HL-60 (cell line): Measurements from ENCODE around the gene ZNF740.

Experiments
- DNase-seq, 2 experiments: peaks; one replicate each; pipeline ENCODE4 v3.0.0-alpha.2; 2010 to 2020; ENCODE audit warnings: low read depth in 1 of 2, low spot score in 1 of 2
- H3K27ac ChIP-seq: fragments of 250-450 bp; sonication (Bioruptor Pico); replicated peaks from 2 replicates; pipeline ENCODE4 v1.5.1; 2020; ENCODE audit warnings: mild to moderate bottlenecking, moderate library complexity
- H3K27me3 ChIP-seq: fragments of 250-450 bp; sonication (Bioruptor Pico); 2 replicates; pipeline ENCODE4 v1.5.1; 2021; ENCODE audit warnings: mild to moderate bottlenecking, moderate library complexity; ENCODE audit not compliant: insufficient read depth, poor library complexity, severe bottlenecking
- H3K4me3 ChIP-seq: replicated peaks from 2 replicates; pipeline ENCODE4 v1.5.1; 2011; ENCODE audit warnings: mild to moderate bottlenecking, control low read depth, low read length; ENCODE audit not compliant: insufficient read depth
- CTCF ChIP-seq: IDR thresholded peaks from one replicate; pipeline ENCODE4 v1.5.1; 2011; ENCODE audit warnings: low read length, control low read depth, inconsistent platforms; ENCODE audit not compliant: insufficient read depth
- GABPA ChIP-seq: IDR thresholded peaks from 2 replicates; pipeline ENCODE4 v1.6.1; 2012; ENCODE audit warnings: low read depth
- POLR2AphosphoS5 ChIP-seq: IDR thresholded peaks from 2 replicates; pipeline ENCODE4 v1.6.1; 2012; ENCODE audit warnings: low read depth
- REST ChIP-seq: IDR thresholded peaks from 2 replicates; pipeline ENCODE4 v1.6.1; 2012; ENCODE audit warnings: low read depth; ENCODE audit not compliant: insufficient replicate concordance
- SPI1 ChIP-seq: IDR thresholded peaks from 2 replicates; pipeline ENCODE4 v1.6.1; 2012; ENCODE audit warnings: low read depth, mild to moderate bottlenecking, borderline replicate concordance

ZNF740 gene

GRCh38 chr12:53147653-53148052 lies 32.9 kb upstream of the ZNF740 start:
- H3K27ac ChIP-seq: no peak overlapping the region
- TF ChIP-seq SPI1 (no peak), CTCF (no peak), REST (no peak), POLR2AphosphoS5 (no peak), GABPA (no peak)
- no peak for DNase-seq
- H3K4me3 ChIP-seq: no peak overlapping the region
- no peaks in the 10 kb centered on the region for H3K27me3 ChIP-seq

- no peak overlapping the region for H3K4me3 ChIP-seq
- no peak overlapping the region for H3K27ac ChIP-seq
- TF ChIP-seq REST (no peak), SPI1 (no peak), CTCF (no peak), POLR2AphosphoS5 (no peak), GABPA (no peak)
- no peaks in the 10 kb centered on the region for H3K27me3 ChIP-seq
- no peak for DNase-seq
Observed at GRCh38 chr12:53151039-53151438, 29.5 kb upstream of the ZNF740 start.

GRCh38 chr12:53152390-53152789 lies 28.1 kb upstream of the ZNF740 start:
- no peak for DNase-seq
- no peaks in the 10 kb centered on the region for H3K27me3 ChIP-seq
- TF ChIP-seq REST (no peak), CTCF (no peak), POLR2AphosphoS5 (no peak), SPI1 (no peak), GABPA (no peak)
- H3K27ac ChIP-seq: no peak overlapping the region
- no peak overlapping the region for H3K4me3 ChIP-seq
